CD14-positive monocyte (primary cell): Measurements from ENCODE around the gene OR2AG2. TPM values are rescaled to one million over a fixed set of nuclear protein-coding genes. Genes with fewer than 3 reads are reported as not detected.

Experiments
- DNase-seq, 3 donors: peaks; one replicate each; pipeline ENCODE4 v3.0.0-alpha.2; 2011 to 2022
- H2AFZ ChIP-seq: 2 replicates; pipeline ENCODE4 v1.6.0; 2012; ENCODE audit warnings: mild to moderate bottlenecking, low read depth, low read length, inconsistent platforms; ENCODE audit not compliant: insufficient read depth, poor library complexity, severe bottlenecking
- H3K27ac ChIP-seq, 2 donors: 1 replicate in 1 of 2; 2 replicates in 1 of 2; pipeline ENCODE4 v1.5.1; 2012 to 2013; ENCODE audit warnings: low read length in 2 of 2, control low read depth in 1 of 2, inconsistent platforms in 1 of 2, low read depth in 1 of 2, mild to moderate bottlenecking in 1 of 2
- H3K27me3 ChIP-seq, 2 donors: one replicate each; pipeline versions ENCODE4 v1.6.0 to v1.6.1; 2011 to 2013; ENCODE audit warnings: low read length in 2 of 2; ENCODE audit not compliant: control insufficient read depth in 2 of 2, insufficient read depth in 2 of 2
- H3K36me3 ChIP-seq, 2 donors: replicated peaks in 1 of 2; 1 replicate in 1 of 2; 2 replicates in 1 of 2; pipeline versions ENCODE4 v1.5.1 to v1.6.1; 2012 to 2013; ENCODE audit warnings: low read length in 2 of 2, control low read depth in 1 of 2, inconsistent platforms in 1 of 2, mild to moderate bottlenecking in 1 of 2; ENCODE audit not compliant: insufficient read depth in 2 of 2, control insufficient read depth in 1 of 2
- H3K4me1 ChIP-seq, 2 donors: 1 replicate in 1 of 2; 2 replicates in 1 of 2; pipeline versions ENCODE4 v1.5.1 to v1.6.1; 2012 to 2013; ENCODE audit warnings: low read length in 2 of 2, control low read depth in 1 of 2, inconsistent platforms in 1 of 2, mild to moderate bottlenecking in 1 of 2, moderate library complexity in 1 of 2; ENCODE audit not compliant: insufficient read depth in 2 of 2, control insufficient read depth in 1 of 2
- H3K4me2 ChIP-seq: replicated peaks from 2 replicates; pipeline ENCODE3; 2012; ENCODE audit warnings: low read length, moderate library complexity, mild to moderate bottlenecking; ENCODE audit not compliant: poor library complexity, severe bottlenecking; ENCODE audit errors: extremely low read depth
- H3K4me3 ChIP-seq, 3 experiments: fragments of 200-600 bp in 1 of 3; sonication (generic) in 1 of 3; replicated peaks in 1 of 3; 1 replicate in 2 of 3; 2 replicates in 1 of 3; pipeline ENCODE4 v1.5.1; 2011 to 2013; ENCODE audit warnings: low read length in 3 of 3, mild to moderate bottlenecking in 3 of 3, control low read depth in 2 of 3, low read depth in 2 of 3, inconsistent platforms in 1 of 3, moderate library complexity in 1 of 3
- H3K79me2 ChIP-seq: 2 replicates; pipeline ENCODE4 v1.6.0; 2012; ENCODE audit warnings: mild to moderate bottlenecking, control low read depth, inconsistent platforms, low read length, moderate library complexity; ENCODE audit not compliant: insufficient read depth
- H3K9ac ChIP-seq: 2 replicates; pipeline ENCODE4 v1.6.0; 2017; ENCODE audit warnings: low read length, mild to moderate bottlenecking; ENCODE audit not compliant: insufficient read depth, poor library complexity, severe bottlenecking
- H3K9me3 ChIP-seq, 2 donors: replicated peaks in 1 of 2; 1 replicate in 1 of 2; 2 replicates in 1 of 2; pipeline versions ENCODE4 v1.5.1 to v1.6.1; 2012 to 2013; ENCODE audit warnings: low read length in 2 of 2, control low read depth in 1 of 2; ENCODE audit not compliant: control insufficient read depth in 1 of 2, insufficient read depth in 1 of 2
- H4K20me1 ChIP-seq: 2 replicates; pipeline ENCODE4 v1.6.0; 2012; ENCODE audit warnings: mild to moderate bottlenecking, low read length, control low read depth, moderate library complexity; ENCODE audit not compliant: insufficient read depth
- H3K27ac Mint-ChIP-seq, 7 donors: one replicate each; pipeline ENCODE4 v1.8.0; 2020; ENCODE audit warnings: mild to moderate bottlenecking in 7 of 7, mixed read lengths in 7 of 7, moderate library complexity in 6 of 7, inconsistent platforms in 2 of 7
- H3K27me3 Mint-ChIP-seq, 3 donors: one replicate each; pipeline ENCODE4 v1.8.0; 2021 to 2022; ENCODE audit warnings: low read depth in 3 of 3, mild to moderate bottlenecking in 3 of 3, mixed read lengths in 3 of 3, moderate library complexity in 3 of 3, inconsistent platforms in 1 of 3
- H3K36me3 Mint-ChIP-seq, 2 donors: one replicate each; pipeline ENCODE4 v1.8.0; 2020; ENCODE audit warnings: mixed read lengths in 2 of 2, inconsistent platforms in 1 of 2, mild to moderate bottlenecking in 1 of 2
- H3K4me1 Mint-ChIP-seq: one replicate; pipeline ENCODE4 v1.8.0; 2020; ENCODE audit warnings: mild to moderate bottlenecking, mixed read lengths
- H3K4me3 Mint-ChIP-seq, 2 donors: one replicate each; pipeline ENCODE4 v1.8.0; 2020; ENCODE audit warnings: mild to moderate bottlenecking in 2 of 2, mixed read lengths in 2 of 2, moderate library complexity in 1 of 2
- H3K9me3 Mint-ChIP-seq, 7 donors: one replicate each; pipeline ENCODE4 v1.8.0; 2020 to 2022; ENCODE audit warnings: mixed read lengths in 7 of 7, mild to moderate bottlenecking in 6 of 7, moderate library complexity in 6 of 7, inconsistent platforms in 2 of 7
- CTCF ChIP-seq: fragments of 200-600 bp; IDR thresholded peaks from one replicate; pipeline ENCODE4 v1.8.0; 2022; ENCODE audit warnings: antibody characterized with exemption, mild to moderate bottlenecking
- WGBS: methylation state at CpG from one replicate; pipeline ENCODE4 v1.1.5; 2013; ENCODE audit warnings: missing lambda C conversion rate; ENCODE audit not compliant: insufficient coverage; 5-methylcytosine and 5-hydroxymethylcytosine counted together
- intact Hi-C, 2 donors: fragments of 100-400 bp; cut with micrococcal nuclease; formaldehyde crosslinking; loops; one replicate each; pipeline versions ENCODE4 v1.15.0 to v1.15.1; 2023
- polyA minus RNA-seq: library from RNA; depleted of rRNA, polyadenylated mRNA; stranded (reverse); fragments of >200 nt; gene quantifications from 2 replicates; pipeline ENCODE4 v1.2.3, GENCODE V29; 2012
- polyA plus RNA-seq, 3 donors: library from polyadenylated mRNA; depleted of rRNA in 1 of 3; unstranded in 2 of 3; stranded (reverse) in 1 of 3; fragments of 300-500 nt in 2 of 3; fragments of >200 nt in 1 of 3; fragmentation: Illumina TruSeq in 2 of 3; gene quantifications; 1 replicate in 2 of 3; 2 replicates in 1 of 3; pipeline ENCODE4 v1.2.3, GENCODE V29; 2012 to 2021
- total RNA-seq, 12 experiments: library from RNA in 1 of 12; stranded (reverse) in 1 of 12; fragments of 120-200 nt in 1 of 12; gene quantifications; one replicate each; pipeline ENCODE4 v1.2.4 and lab custom pipeline; 2013 to 2026; ENCODE audit warnings: mixed read lengths in 6 of 12, inconsistent platforms in 1 of 12

Gene OR2AG2
- total RNA-seq (2013), result not detected
- not detected for polyA plus RNA-seq
- polyA minus RNA-seq, result not detected in 2 replicates
- 0 to 1.4 (median 0) reads per million in 11 experiments for total RNA-seq (lab: John Stamatoyannopoulos, UW)

- TF ChIP-seq CTCF, result no peak
- Histone ChIP-seq H3K9ac (no peak within 1 kb of the TSS), H3K79me2 (no peaks in the 10 kb centered on the region), H2AFZ (peak within 1 kb of the TSS; percentile 13), H3K4me1 (peaks cover 8 to 9% of the 10 kb centered on the region in 2 donors), H3K4me3 (no peak within 1 kb of the TSS), H3K9me3 (no peaks in the 10 kb centered on the region), H3K36me3 (no peaks in the 10 kb centered on the region), H4K20me1 (no peaks in the 10 kb centered on the region), H3K27ac (peak within 1 kb of the TSS; percentile 36 to 74), H3K4me2 (no peak within 1 kb of the TSS), H3K27me3 (no peaks in the 10 kb centered on the region)
- Mint-ChIP-seq H3K9me3 (peaks cover 0 to 1% (median 0%) of the 10 kb centered on the region in 7 donors), H3K27ac (peak within 1 kb of the TSS; percentile 9 to 89 (median 81)), H3K4me3 (no peak within 1 kb of the TSS), H3K4me1 (peaks cover 15% of the 10 kb centered on the region), H3K27me3 (peaks cover 0 to 8% (median 2%) of the 10 kb centered on the region in 3 donors), H3K36me3 (no peaks in the 10 kb centered on the region)
- intact Hi-C loops, result no loop called here
- WGBS, result 100% methylated on average over 2 of the region's 4 CpGs
- DNase-seq, result peak; percentile 78 to 88 (median 82)
These were observed at the start of gene OR2AG2 for GRCh38 chr11:6771926-6772893. TSS of gene OR2AG2 (minus strand) at chr11:6771976. CDS start at chr11:6768957, 3,019 bp downstream.

- Mint-ChIP-seq H3K27ac (no peak overlapping the region), H3K4me1 (no peaks in the 10 kb centered on the region)
- 97% methylated on average over 5 of the region's 5 CpGs for WGBS
These were observed 47.2 kb upstream of the OR2AG2 start for GRCh38 chr11:6818967-6819366.

More at GRCh38 chr11:6818967-6819366, 47.2 kb upstream of the OR2AG2 start:
- TF ChIP-seq CTCF, result no peak
- Mint-ChIP-seq H3K9me3 (peaks cover 2 to 15% (median 7%) of the 10 kb centered on the region in 7 donors), H3K27me3 (peaks cover 2 to 6% (median 2%) of the 10 kb centered on the region in 3 donors), H3K36me3 (no peaks in the 10 kb centered on the region), H3K4me3 (no peak overlapping the region)
- H2AFZ ChIP-seq, result no peak overlapping the region
- no peak for DNase-seq
- H3K9me3 ChIP-seq, result peaks cover 0 to 14% of the 10 kb centered on the region in 2 donors
- H3K4me3 ChIP-seq, result no peak overlapping the region
- no peak overlapping the region for H3K9ac ChIP-seq
- no peaks in the 10 kb centered on the region for H3K4me1 ChIP-seq
- no peaks in the 10 kb centered on the region for H3K27me3 ChIP-seq
- no peaks in the 10 kb centered on the region for H4K20me1 ChIP-seq
- no peak overlapping the region for H3K27ac ChIP-seq
- intact Hi-C loops, result loop anchor here in 1 of 2 donors (10.0 kb wide), 1 partner anchor 876 kb away; no protein-coding TSS in a partner anchor
- no peak overlapping the region for H3K4me2 ChIP-seq
- H3K36me3 ChIP-seq, result no peaks in the 10 kb centered on the region
- H3K79me2 ChIP-seq, result no peaks in the 10 kb centered on the region
